Mesodermal cell (in vitro differentiated cells): ENCODE data around the gene COMMD3.
"Not testable (repeated sequence)": the region's sequence is repeated elsewhere in the genome, so short reads cannot be mapped to it uniquely, and the experiment has no call there.

Experiments used
- H3K27ac ChIP-seq: 2 replicates; pipeline ENCODE4 v1.7.0; 2013; ENCODE audit warnings: mild to moderate bottlenecking, low read depth, low read length, moderate library complexity; ENCODE audit not compliant: severe bottlenecking
- H3K36me3 ChIP-seq: 2 replicates; pipeline ENCODE4 v1.7.1; 2013; ENCODE audit warnings: mild to moderate bottlenecking, low read length, moderate library complexity; ENCODE audit not compliant: control insufficient read depth, insufficient read depth
- H3K4me1 ChIP-seq: one replicate; pipeline ENCODE4 v1.7.1; 2013; ENCODE audit warnings: mild to moderate bottlenecking, low read length; ENCODE audit not compliant: insufficient read depth, control insufficient read depth, poor library complexity, severe bottlenecking
- H3K4me3 ChIP-seq: 2 replicates; pipeline ENCODE4 v1.7.0; 2013; ENCODE audit warnings: low read length, control low read depth, mild to moderate bottlenecking; ENCODE audit not compliant: insufficient read depth, poor library complexity, severe bottlenecking; ENCODE audit errors: extremely low read depth
- H3K9me3 ChIP-seq: 2 replicates; pipeline ENCODE4 v1.7.1; 2013; ENCODE audit warnings: mild to moderate bottlenecking, low read length, moderate library complexity; ENCODE audit not compliant: control insufficient read depth
- WGBS, 2 experiments: methylation state at CpG; one replicate each; pipeline ENCODE4 v1.1.5; 2013; ENCODE audit warnings: missing lambda C conversion rate in 2 of 2; ENCODE audit not compliant: insufficient coverage in 2 of 2; 5-methylcytosine and 5-hydroxymethylcytosine counted together

The COMMD3 gene

DNA sequence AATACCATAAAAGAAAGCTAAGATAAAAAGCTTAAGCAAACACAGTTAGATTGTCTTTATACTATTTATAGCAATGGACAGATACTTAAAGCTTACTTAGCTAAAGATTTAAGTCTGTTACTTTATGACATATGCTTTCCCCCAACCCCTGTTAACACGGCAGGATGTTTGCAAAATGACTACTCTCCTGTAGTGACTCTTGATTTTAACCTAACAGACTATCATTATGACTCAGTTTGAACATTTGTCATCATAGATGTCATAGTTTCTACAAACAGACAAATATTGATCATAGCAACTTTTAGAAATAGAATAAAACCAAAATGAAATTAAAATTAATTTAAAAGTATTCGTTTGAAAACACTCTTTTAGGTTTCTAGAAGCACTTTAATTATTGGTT lies 7.8 kb upstream of the COMMD3 start:
- no peaks in the 10 kb centered on the region for H3K36me3 ChIP-seq
- H3K27ac ChIP-seq: no peak overlapping the region
- no peaks in the 10 kb centered on the region for H3K4me1 ChIP-seq
- no peaks in the 10 kb centered on the region for H3K9me3 ChIP-seq
- WGBS, 2 experiments: 67% methylated on average over 1 of the region's 2 CpGs; no CpG with 5 or more reads in 1 of the 2 experiments
- H3K4me3 ChIP-seq: no peak overlapping the region

GRCh38 chr10:22309180-22310000 lies 6.8 kb upstream of the COMMD3 start:
- Histone ChIP-seq H3K36me3 (no peaks in the 10 kb centered on the region), H3K4me1 (no peaks in the 10 kb centered on the region), H3K4me3 (no peak overlapping the region), H3K27ac (no peak overlapping the region), H3K9me3 (no peaks in the 10 kb centered on the region)
- no CpG with 5 or more reads among the region's 4 CpGs for WGBS, 2 experiments

DNA sequence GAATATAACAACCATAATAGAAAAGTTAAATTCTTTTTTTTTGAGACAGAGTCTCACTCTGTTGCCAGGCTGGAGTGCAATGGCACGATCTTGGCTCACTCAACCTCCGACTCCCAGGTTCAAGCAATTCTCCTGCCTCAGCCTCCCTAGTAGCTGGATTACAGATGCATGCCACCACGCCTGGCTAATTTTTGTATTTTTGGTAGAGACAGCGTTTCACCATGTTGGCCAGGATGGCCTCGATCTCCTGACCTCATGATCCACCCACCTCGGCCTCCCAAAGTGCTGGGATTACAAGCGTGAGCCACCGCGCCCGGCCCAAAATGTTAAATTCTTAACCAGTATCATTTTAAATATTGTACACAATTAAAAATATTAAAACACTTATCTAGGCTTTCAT lies 6.2 kb upstream of the COMMD3 start:
- WGBS, 2 experiments: 82 to 85% methylated on average over 4 to 5 of the region's 10 CpGs
- not testable (repeated sequence) for H3K4me3 ChIP-seq, H3K4me1 ChIP-seq, H3K9me3 ChIP-seq, H3K27ac ChIP-seq, H3K36me3 ChIP-seq

DNA sequence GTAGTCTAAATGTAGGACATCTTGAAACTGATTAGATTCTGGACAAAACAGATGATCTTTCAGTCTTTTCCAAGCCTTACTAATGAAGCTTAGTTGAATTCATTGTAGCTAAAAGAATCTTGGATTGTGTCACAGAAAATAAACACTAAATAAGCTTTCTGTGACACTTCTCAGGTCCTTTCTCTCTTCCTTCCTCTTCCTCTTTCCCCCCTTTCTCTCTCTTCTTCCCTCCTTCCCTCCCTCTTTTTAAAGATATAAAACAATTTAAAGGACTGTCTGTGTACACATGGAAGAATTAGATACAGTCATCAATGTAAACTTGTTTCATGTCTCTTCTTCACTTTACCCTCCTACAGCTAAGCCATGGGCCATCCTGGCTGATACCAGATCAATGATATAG lies 5.3 kb upstream of the COMMD3 start:
- no peaks in the 10 kb centered on the region for H3K36me3 ChIP-seq
- H3K4me1 ChIP-seq: no peaks in the 10 kb centered on the region
- H3K27ac ChIP-seq: no peak overlapping the region
- H3K4me3 ChIP-seq: no peak overlapping the region
- H3K9me3 ChIP-seq: no peaks in the 10 kb centered on the region

DNA sequence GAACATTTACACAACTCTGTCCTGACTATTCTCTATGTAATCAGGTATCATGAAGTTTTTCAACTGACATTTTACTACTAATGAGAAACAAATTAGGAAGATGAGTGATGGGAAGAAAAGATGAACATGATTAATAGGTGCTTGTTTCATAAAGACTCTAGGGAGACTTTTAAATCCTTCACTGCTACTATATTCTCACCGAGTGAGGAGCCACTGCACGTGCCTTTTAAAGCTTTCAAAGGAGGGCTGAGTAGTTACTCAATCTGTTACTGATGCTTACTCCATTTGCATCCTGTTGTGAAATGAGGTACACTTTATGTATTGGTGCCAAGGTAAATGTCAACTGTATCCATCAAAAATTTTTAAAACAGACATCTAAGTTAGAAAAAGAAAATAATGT lies 1.3 kb upstream of the COMMD3 start:
- Histone ChIP-seq H3K4me3 (no peak overlapping the region), H3K36me3 (no peaks in the 10 kb centered on the region)
- no CpG with 5 or more reads among the region's 2 CpGs for WGBS, 2 experiments

GRCh38 chr10:22315455-22316285 lies 518 bp upstream of the COMMD3 start:
- Histone ChIP-seq H3K4me1 (no peaks in the 10 kb centered on the region), H3K9me3 (no peaks in the 10 kb centered on the region), H3K36me3 (no peaks in the 10 kb centered on the region), H3K27ac (peak overlapping the region; percentile 41), H3K4me3 (peak overlapping the region; percentile 62)
- WGBS, 2 experiments: 0 to 1% methylated on average over 39 to 41 of the region's 53 CpGs

More for the DNA sequence above, 1.3 kb upstream of the COMMD3 start:
- no peak overlapping the region for H3K27ac ChIP-seq
- no peaks in the 10 kb centered on the region for H3K4me1 ChIP-seq
- no peaks in the 10 kb centered on the region for H3K9me3 ChIP-seq

DNA sequence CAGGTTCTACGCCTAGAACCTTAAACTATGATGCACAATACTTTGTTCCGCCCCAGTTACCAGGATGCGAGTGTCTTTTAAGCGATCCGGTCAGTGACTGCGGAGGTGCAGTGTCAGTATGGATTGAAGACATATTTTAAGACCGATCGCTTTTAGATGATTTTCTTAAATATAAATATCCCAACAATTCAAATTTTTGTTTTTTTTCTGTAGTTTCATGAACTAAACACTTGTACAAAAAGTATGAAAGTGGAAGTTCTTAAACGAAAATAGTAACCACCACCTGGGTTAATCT lies 835 bp downstream of the COMMD3 start:
- peak overlapping the region; percentile 62 for H3K4me3 ChIP-seq
- H3K27ac ChIP-seq: peak overlapping the region; percentile 79
- no peaks in the 10 kb centered on the region for H3K9me3 ChIP-seq
- no peaks in the 10 kb centered on the region for H3K4me1 ChIP-seq
- WGBS, 2 experiments: 0 to 29% methylated on average over 1 of the region's 9 CpGs
- H3K36me3 ChIP-seq: no peaks in the 10 kb centered on the region

DNA sequence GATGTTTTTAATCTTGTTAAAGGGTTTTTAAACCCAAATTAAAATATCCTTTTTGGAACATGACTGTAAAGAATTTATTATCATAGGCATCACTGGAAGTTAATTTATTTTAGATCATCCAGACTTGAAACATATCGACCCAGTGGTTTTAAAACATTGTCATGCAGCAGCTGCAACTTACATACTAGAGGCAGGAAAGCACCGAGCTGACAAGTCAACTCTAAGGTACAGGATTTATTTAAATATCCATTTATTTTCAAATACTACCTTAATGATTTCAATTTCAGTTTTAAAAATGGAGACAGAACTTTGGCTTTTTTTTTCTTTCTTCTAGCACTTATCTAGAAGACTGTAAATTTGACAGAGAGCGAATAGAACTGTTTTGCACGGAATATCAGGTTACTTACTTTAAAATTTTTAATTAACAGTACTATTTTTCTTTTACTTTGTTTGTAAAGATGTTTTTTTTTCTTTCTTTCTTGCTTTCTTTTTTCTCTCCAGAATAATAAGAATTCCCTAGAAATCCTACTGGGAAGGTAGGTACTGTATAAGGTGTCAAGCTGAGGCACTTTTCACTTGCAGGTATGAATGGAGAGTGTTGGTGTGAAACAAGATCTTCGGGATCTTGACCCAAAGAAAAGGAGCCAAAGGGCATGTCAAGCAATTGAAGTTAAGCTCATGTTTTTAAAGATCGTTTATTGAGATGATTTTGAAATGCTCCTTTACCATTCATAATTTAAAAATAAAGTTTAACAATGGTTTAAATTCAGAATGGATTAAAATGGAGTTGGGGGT lies 1.8 kb downstream of the COMMD3 start:
- H3K9me3 ChIP-seq: no peaks in the 10 kb centered on the region
- 0% methylated on average over 1 of the region's 6 CpGs for WGBS, 2 experiments
- H3K36me3 ChIP-seq: no peaks in the 10 kb centered on the region
- H3K4me3 ChIP-seq: no peak overlapping the region
- H3K27ac ChIP-seq: no peak overlapping the region
- no peaks in the 10 kb centered on the region for H3K4me1 ChIP-seq

- no peak overlapping the region for H3K4me3 ChIP-seq
- peaks cover under 1% of the 10 kb centered on the region for H3K4me1 ChIP-seq
- 0% methylated on average over 1 of the region's 3 CpGs; no CpG with 5 or more reads in 1 of the 2 experiments for WGBS, 2 experiments
- no peaks in the 10 kb centered on the region for H3K9me3 ChIP-seq
- no peak overlapping the region for H3K27ac ChIP-seq
- no peaks in the 10 kb centered on the region for H3K36me3 ChIP-seq
These were observed 2.6 kb downstream of the COMMD3 start for GRCh38 chr10:22318772-22319171.

- H3K4me1 ChIP-seq: peaks cover 8% of the 10 kb centered on the region
- H3K4me3 ChIP-seq: no peak overlapping the region
- H3K9me3 ChIP-seq: no peaks in the 10 kb centered on the region
- H3K36me3 ChIP-seq: no peaks in the 10 kb centered on the region
- 7 to 9% methylated on average over 7 of the region's 10 CpGs for WGBS, 2 experiments
- no peak overlapping the region for H3K27ac ChIP-seq
These were observed 3.4 kb downstream of the COMMD3 start for GRCh38 chr10:22319547-22319979.
